HepG2 (cell line): ENCODE results near the gene MUC22. TPM values are rescaled to one million over a fixed set of nuclear protein-coding genes. Genes with fewer than 3 reads are reported as not detected.
A peak's percentile ranks its signal among the peaks of the same experiment; 100 is the strongest.

Experiments
- ARID3A ChIP-seq: IDR thresholded peaks from 2 replicates; pipeline ENCODE4 v1.6.1; 2012; ENCODE audit warnings: low read depth, low read length, improper control_type of control experiment
- EEA1 ChIP-seq: sonication (generic); formaldehyde crosslinking; IDR thresholded peaks from 2 replicates; pipeline ENCODE4 v1.5.1; 2020; ENCODE audit warnings: mild to moderate bottlenecking, missing genetic modification reagents, borderline replicate concordance
- ELF3 ChIP-seq: IDR thresholded peaks from 2 replicates; pipeline ENCODE4 v1.6.1; 2016; ENCODE audit warnings: missing genetic modification reagents, missing compliant biosample characterization
- ESRRA ChIP-seq: sonication (generic); formaldehyde crosslinking; IDR thresholded peaks from 2 replicates; pipeline ENCODE4 v1.5.1; 2020; ENCODE audit warnings: mild to moderate bottlenecking, low read depth, missing genetic modification reagents
- GATAD2A ChIP-seq: IDR thresholded peaks from 2 replicates; pipeline ENCODE4 v1.6.1; 2016
- MTF2 ChIP-seq: sonication (generic); formaldehyde crosslinking; IDR thresholded peaks from 2 replicates; pipeline ENCODE4 v1.5.0; 2020; ENCODE audit warnings: missing genetic modification reagents, borderline replicate concordance
- POGK ChIP-seq: sonication (generic); formaldehyde crosslinking; conservative IDR thresholded peaks from 2 replicates; pipeline ENCODE4 v1.8.0; 2022; ENCODE audit warnings: mild to moderate bottlenecking, moderate library complexity, missing genetic modification reagents
- RBM22 ChIP-seq: fragments of 200-400 bp; formaldehyde crosslinking; optimal IDR thresholded peaks from 2 replicates; pipeline ENCODE3; 2017; ENCODE audit warnings: mild to moderate bottlenecking, low read length, moderate library complexity
- SOX13 ChIP-seq, 3 experiments: fragments of 450-650 bp in 1 of 3; sonication (generic) in 1 of 3; formaldehyde crosslinking in 1 of 3; IDR thresholded peaks in 2 of 3; conservative IDR thresholded peaks in 1 of 3; 2 replicates each; pipeline versions ENCODE4 v1.5.0 to v1.6.1; 2016 to 2020; ENCODE audit warnings: antibody characterized with exemption in 1 of 3, mild to moderate bottlenecking in 1 of 3, missing compliant biosample characterization in 1 of 3, missing genetic modification reagents in 1 of 3, moderate library complexity in 1 of 3
- SPEN ChIP-seq: sonication (generic); formaldehyde crosslinking; IDR thresholded peaks from 2 replicates; pipeline ENCODE4 v1.5.1; 2020; ENCODE audit warnings: low read depth, mild to moderate bottlenecking, missing genetic modification reagents
- STAG1 ChIP-seq: sonication (generic); formaldehyde crosslinking; IDR thresholded peaks from 2 replicates; pipeline ENCODE4 v1.4.0; 2020; ENCODE audit warnings: missing genetic modification reagents
- ZFP91 ChIP-seq: sonication (generic); formaldehyde crosslinking; IDR thresholded peaks from 2 replicates; pipeline ENCODE4 v1.9.0; 2022; ENCODE audit warnings: missing genetic modification reagents, mild to moderate bottlenecking, borderline replicate concordance
- ZNF274 ChIP-seq: sonication (generic); formaldehyde crosslinking; IDR thresholded peaks from 2 replicates; pipeline ENCODE4 v1.5.1; 2020; ENCODE audit warnings: mild to moderate bottlenecking, missing genetic modification reagents
- ZNF275 ChIP-seq: sonication (generic); formaldehyde crosslinking; IDR thresholded peaks from 2 replicates; pipeline ENCODE4 v1.8.0; 2022; ENCODE audit warnings: missing genetic modification reagents, mild to moderate bottlenecking, inconsistent platforms, borderline replicate concordance
- ZNF33A ChIP-seq: sonication (generic); formaldehyde crosslinking; IDR thresholded peaks from 2 replicates; pipeline ENCODE4 v1.5.1; 2020; ENCODE audit warnings: missing genetic modification reagents, mild to moderate bottlenecking, moderate library complexity, borderline replicate concordance
- ZNF33B ChIP-seq: sonication (generic); formaldehyde crosslinking; IDR thresholded peaks from 2 replicates; pipeline ENCODE4 v1.5.1; 2020; ENCODE audit warnings: mild to moderate bottlenecking, missing genetic modification reagents
- ZNF350 ChIP-seq: sonication (generic); formaldehyde crosslinking; IDR thresholded peaks from 2 replicates; pipeline ENCODE4 v1.4.0; 2020; ENCODE audit warnings: mild to moderate bottlenecking, low read depth, missing genetic modification reagents, borderline replicate concordance
- polyA plus RNA-seq, 8 experiments: library from polyadenylated mRNA; depleted of rRNA in 3 of 8; stranded (reverse) in 7 of 8; unstranded in 1 of 8; fragments of >200 nt; fragmentation: Illumina TruSeq in 4 of 8; extraction: Trizol in 4 of 8; gene quantifications; 2 replicates each; pipeline versions ENCODE4 v1.2.1 to v1.2.3, GENCODE V29; 2011 to 2016; ENCODE audit warnings: low read depth in 4 of 8, missing spikeins in 1 of 8, mixed read lengths in 1 of 8; ENCODE audit not compliant: insufficient read depth in 1 of 8
- total RNA-seq, 5 experiments: library from RNA; depleted of rRNA; stranded (reverse); fragments of >200 nt; fragmentation: Illumina TruSeq; extraction: Trizol; gene quantifications; 2 replicates each; pipeline ENCODE4 v1.2.3, GENCODE V29; 2016; ENCODE audit warnings: low read depth in 1 of 5

The MUC22 gene
- total and polyA plus RNA-seq, 2 of the 13 experiments (the other 11 are each of a cell fraction or from before 2014, with no cell fraction given) = not detected

- TF ChIP-seq ZFP91 (CRISPR knock-in tag) (peak; percentile 17; the same call in 1 of the 2 replicates), STAG1 (CRISPR knock-in tag) (peak; percentile 73), ZNF33A (CRISPR knock-in tag) (no peak), ZNF33B (CRISPR knock-in tag) (0 out of 2 replicates have a peak, but pooled peaks have one; percentile 41), GATAD2A (CRISPR knock-in tag) (0 out of 2 replicates have a peak, but pooled peaks have one; percentile 17), EEA1 (CRISPR knock-in tag) (no peak), SOX13 (IDR thresholded peaks at IDR 0.05) (no peak), SOX13 (CRISPR knock-in tag; conservative IDR thresholded peaks at IDR 0.05 in 1 of 2, IDR thresholded peaks at IDR 0.05 in 1 of 2) (0 out of 4 replicates have a peak, but pooled peaks of 1 of the 2 experiments have one; percentile 11), ARID3A (0 out of 2 replicates have a peak, but pooled peaks have one; percentile 24), POGK (CRISPR knock-in tag) (no peak), MTF2 (no peak), ELF3 (CRISPR knock-in tag) (0 out of 2 replicates have a peak, but pooled peaks have one; percentile 23), ESRRA (CRISPR knock-in tag) (no peak), RBM22 (no peak), ZNF350 (CRISPR knock-in tag) (0 out of 2 replicates have a peak, but pooled peaks have one; percentile 14), SPEN (CRISPR knock-in tag) (0 out of 2 replicates have a peak, but pooled peaks have one; percentile 19), ZNF275 (no peak), ZNF274 (CRISPR knock-in tag) (0 out of 2 replicates have a peak, but pooled peaks have one; percentile 31)
Observed at GRCh38 chr6:31079656-31080261, 69.5 kb downstream of the MUC22 start (continued).
